ENCODE data around the gene SH2D3A. TPM values are rescaled to one million over a fixed set of nuclear protein-coding genes. Genes with fewer than 3 reads are reported as not detected.

Gene SH2D3A
- polyA plus RNA-seq, 1 donor (not counting 4 experiments of a cell fraction or from before 2014, with no cell fraction given) = 24.9 TPM

DNA sequence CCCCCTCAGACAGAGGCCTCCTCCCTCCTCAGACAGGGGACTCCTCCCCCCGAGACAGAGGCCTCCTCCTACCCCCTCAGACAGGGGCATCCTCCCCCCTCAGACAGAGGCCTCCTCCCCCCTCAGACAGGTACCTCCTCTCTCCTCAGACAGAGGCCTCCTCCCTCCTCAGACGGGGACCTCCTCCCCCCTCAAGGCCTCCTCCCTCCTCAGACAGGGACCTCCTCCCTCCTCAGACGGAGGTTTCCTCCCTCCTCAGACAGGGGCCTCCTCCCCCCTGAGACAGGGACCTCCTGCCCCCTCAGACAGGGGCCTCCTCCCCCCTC is 60.6 kb downstream of the SH2D3A start:
- Histone ChIP-seq H3K79me2 (ENCODE audit: control insufficient read depth, insufficient read depth, low read length) (no peaks in the 10 kb centered on the region), H4K20me1 (ENCODE audit: control insufficient read depth, extremely low read depth, insufficient read depth, low read length) (no peaks in the 10 kb centered on the region), H3K4me2 (ENCODE audit: control insufficient read depth, extremely low read depth, insufficient read depth, low read depth, low read length) (no peak overlapping the region), H3K27ac (ENCODE audit: control insufficient read depth, insufficient read depth, low read length) (no peak overlapping the region), H2AFZ (ENCODE audit: control insufficient read depth, low read length) (no peak overlapping the region), H3K27me3 (ENCODE audit: control insufficient read depth, extremely low read depth, insufficient read depth, low read length) (peaks cover 22% of the 10 kb centered on the region), H3K4me3 (ENCODE audit: control insufficient read depth in 2 of 3, extremely low read depth in 1 of 3, insufficient read depth in 2 of 3, low read depth in 1 of 3, low read length in 3 of 3) (no peak overlapping the region), H3K36me3 (ENCODE audit: control insufficient read depth in 2 of 2, extremely low read depth in 1 of 2, insufficient read depth in 2 of 2, low read length in 2 of 2) (no peaks in the 10 kb centered on the region), H3K9ac (ENCODE audit: control insufficient read depth, extremely low read depth, insufficient read depth, low read length) (no peak overlapping the region), H3K9me1 (ENCODE audit: control insufficient read depth, extremely low read depth, insufficient read depth, low read length) (no peaks in the 10 kb centered on the region), H3K4me1 (ENCODE audit: control insufficient read depth, extremely low read depth, insufficient read depth, low read length) (no peaks in the 10 kb centered on the region), H3K9me3 (ENCODE audit: control insufficient read depth, low read depth, low read length) (no peaks in the 10 kb centered on the region)
- DNase-seq (ENCODE audit: low read depth, low spot score) = no peak
- FAIRE-seq = no peak
- dilution Hi-C loops (cut with MboI; ENCODE audit: extremely low pct_ligation_motif_present, low sequenced_read_pairs) = no loop called here
- TF ChIP-seq, protein P1, sequence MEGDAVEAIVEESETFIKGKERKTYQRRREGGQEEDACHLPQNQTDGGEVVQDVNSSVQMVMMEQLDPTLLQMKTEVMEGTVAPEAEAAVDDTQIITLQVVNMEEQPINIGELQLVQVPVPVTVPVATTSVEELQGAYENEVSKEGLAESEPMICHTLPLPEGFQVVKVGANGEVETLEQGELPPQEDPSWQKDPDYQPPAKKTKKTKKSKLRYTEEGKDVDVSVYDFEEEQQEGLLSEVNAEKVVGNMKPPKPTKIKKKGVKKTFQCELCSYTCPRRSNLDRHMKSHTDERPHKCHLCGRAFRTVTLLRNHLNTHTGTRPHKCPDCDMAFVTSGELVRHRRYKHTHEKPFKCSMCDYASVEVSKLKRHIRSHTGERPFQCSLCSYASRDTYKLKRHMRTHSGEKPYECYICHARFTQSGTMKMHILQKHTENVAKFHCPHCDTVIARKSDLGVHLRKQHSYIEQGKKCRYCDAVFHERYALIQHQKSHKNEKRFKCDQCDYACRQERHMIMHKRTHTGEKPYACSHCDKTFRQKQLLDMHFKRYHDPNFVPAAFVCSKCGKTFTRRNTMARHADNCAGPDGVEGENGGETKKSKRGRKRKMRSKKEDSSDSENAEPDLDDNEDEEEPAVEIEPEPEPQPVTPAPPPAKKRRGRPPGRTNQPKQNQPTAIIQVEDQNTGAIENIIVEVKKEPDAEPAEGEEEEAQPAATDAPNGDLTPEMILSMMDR (optimal IDR thresholded peaks at IDR 0.05 in 1 of 3, IDR thresholded peaks at IDR 0.05 in 1 of 3, conservative IDR thresholded peaks at IDR 0.05 in 1 of 3; ENCODE audit: extremely low read depth in 1 of 3, insufficient read depth in 2 of 3, low read length in 3 of 3) = no peak
- no peak for TF ChIP-seq EZH2 (IDR thresholded peaks at IDR 0.05; ENCODE audit: low read length)

DNA sequence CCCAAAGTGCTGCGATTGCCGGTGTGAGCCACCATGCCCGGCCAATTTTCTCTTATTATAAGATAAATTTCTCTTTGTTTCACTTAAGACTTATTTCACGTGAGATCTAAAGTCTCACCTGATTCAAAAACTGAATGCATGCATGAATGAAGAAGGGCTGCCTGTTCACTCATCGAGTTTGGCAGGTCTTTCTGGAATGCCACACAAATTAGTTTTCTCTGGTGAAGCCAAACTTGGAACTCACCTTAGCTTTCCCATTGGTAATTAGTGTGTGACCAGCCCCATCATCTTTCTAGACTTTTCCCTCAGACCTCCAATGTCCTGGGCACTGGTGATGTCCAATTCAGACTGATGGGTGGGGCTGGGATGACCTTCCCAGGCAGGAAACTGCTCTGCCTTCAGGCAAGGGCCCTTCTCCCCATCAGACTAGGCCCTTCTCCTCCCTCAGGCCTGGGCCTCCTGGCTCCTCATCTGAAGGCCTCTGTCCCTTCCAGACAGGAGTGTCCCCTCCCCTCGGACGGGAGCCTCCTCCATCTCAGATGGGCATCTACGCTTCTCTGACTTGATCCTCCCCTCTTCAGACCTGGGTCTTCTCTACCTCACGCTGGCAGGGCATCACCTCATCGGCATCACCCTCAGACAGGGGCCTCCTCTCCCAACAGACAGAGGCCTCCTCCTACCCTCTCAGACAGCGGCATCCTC is 61.2 kb downstream of the SH2D3A start:
- dilution Hi-C loops (cut with MboI; ENCODE audit: extremely low pct_ligation_motif_present, low sequenced_read_pairs) = no loop called here
- no peaks in the 10 kb centered on the region for H3K36me3 ChIP-seq (ENCODE audit: control insufficient read depth in 2 of 2, extremely low read depth in 1 of 2, insufficient read depth in 2 of 2, low read length in 2 of 2)
- no peak for DNase-seq (ENCODE audit: low read depth, low spot score)
- no peaks in the 10 kb centered on the region for H3K9me3 ChIP-seq (ENCODE audit: control insufficient read depth, low read depth, low read length)
- no peak overlapping the region for H3K4me3 ChIP-seq (ENCODE audit: control insufficient read depth in 2 of 3, extremely low read depth in 1 of 3, insufficient read depth in 2 of 3, low read depth in 1 of 3, low read length in 3 of 3)
- no peaks in the 10 kb centered on the region for H3K79me2 ChIP-seq (ENCODE audit: control insufficient read depth, insufficient read depth, low read length)
- no peak overlapping the region for H2AFZ ChIP-seq (ENCODE audit: control insufficient read depth, low read length)
- TF ChIP-seq EZH2 (IDR thresholded peaks at IDR 0.05; ENCODE audit: low read length) = no peak
- TF ChIP-seq, protein P1 (optimal IDR thresholded peaks at IDR 0.05 in 1 of 3, IDR thresholded peaks at IDR 0.05 in 1 of 3, conservative IDR thresholded peaks at IDR 0.05 in 1 of 3; ENCODE audit: extremely low read depth in 1 of 3, insufficient read depth in 2 of 3, low read length in 3 of 3) = no peak
- no peaks in the 10 kb centered on the region for H3K4me1 ChIP-seq (ENCODE audit: control insufficient read depth, extremely low read depth, insufficient read depth, low read length)
- no peaks in the 10 kb centered on the region for H4K20me1 ChIP-seq (ENCODE audit: control insufficient read depth, extremely low read depth, insufficient read depth, low read length)
- FAIRE-seq = no peak
- H3K4me2 ChIP-seq (ENCODE audit: control insufficient read depth, extremely low read depth, insufficient read depth, low read depth, low read length) = no peak overlapping the region
- no peak overlapping the region for H3K9ac ChIP-seq (ENCODE audit: control insufficient read depth, extremely low read depth, insufficient read depth, low read length)
- H3K27ac ChIP-seq (ENCODE audit: control insufficient read depth, insufficient read depth, low read length) = no peak overlapping the region
- H3K27me3 ChIP-seq (ENCODE audit: control insufficient read depth, extremely low read depth, insufficient read depth, low read length) = peaks cover 17% of the 10 kb centered on the region
- no peaks in the 10 kb centered on the region for H3K9me1 ChIP-seq (ENCODE audit: control insufficient read depth, extremely low read depth, insufficient read depth, low read length)

Other genes with a start within 250 kb of the SH2D3A start
- gene TNFSF9, start 236.4 kb downstream of the SH2D3A start, polyA plus RNA-seq = 11.1 to 12.8 TPM (median 12.3 TPM) in 3 replicates
- 0.22 to 0.53 TPM (median 0.30 TPM) in 3 replicates for gene CD70, start 176.3 kb downstream of the SH2D3A start, polyA plus RNA-seq
- gene TNFSF14, start 97.3 kb downstream of the SH2D3A start, polyA plus RNA-seq = 0.01 TPM in 1 of 3 replicates, not detected in the others
- 10.7 to 85.7 TPM (median 14.8 TPM) in 3 replicates for gene C3, start 46.8 kb downstream of the SH2D3A start, polyA plus RNA-seq
- gene GPR108, start 29.9 kb downstream of the SH2D3A start, polyA plus RNA-seq = 57.7 to 89.8 TPM (median 62.9 TPM) in 3 replicates
- gene TRIP10, start 27.8 kb downstream of the SH2D3A start, polyA plus RNA-seq = 34.8 to 43.8 TPM (median 36.2 TPM) in 3 replicates
- 0.42 to 0.61 TPM (median 0.50 TPM) in 3 replicates for gene VAV1, start 5.3 kb upstream of the SH2D3A start, polyA plus RNA-seq
- gene ADGRE1, start 120.1 kb upstream of the SH2D3A start, polyA plus RNA-seq = 0.04 TPM in 1 of 3 replicates, not detected in the others